NCI-H1417 (cell line): Measurements from ENCODE around the gene PROSER3.

Source experiments
- DNase-seq, 3 experiments: peaks; one replicate each; lab custom pipeline; 2025; lab: John Stamatoyannopoulos, UW

PROSER3 gene

DNA sequence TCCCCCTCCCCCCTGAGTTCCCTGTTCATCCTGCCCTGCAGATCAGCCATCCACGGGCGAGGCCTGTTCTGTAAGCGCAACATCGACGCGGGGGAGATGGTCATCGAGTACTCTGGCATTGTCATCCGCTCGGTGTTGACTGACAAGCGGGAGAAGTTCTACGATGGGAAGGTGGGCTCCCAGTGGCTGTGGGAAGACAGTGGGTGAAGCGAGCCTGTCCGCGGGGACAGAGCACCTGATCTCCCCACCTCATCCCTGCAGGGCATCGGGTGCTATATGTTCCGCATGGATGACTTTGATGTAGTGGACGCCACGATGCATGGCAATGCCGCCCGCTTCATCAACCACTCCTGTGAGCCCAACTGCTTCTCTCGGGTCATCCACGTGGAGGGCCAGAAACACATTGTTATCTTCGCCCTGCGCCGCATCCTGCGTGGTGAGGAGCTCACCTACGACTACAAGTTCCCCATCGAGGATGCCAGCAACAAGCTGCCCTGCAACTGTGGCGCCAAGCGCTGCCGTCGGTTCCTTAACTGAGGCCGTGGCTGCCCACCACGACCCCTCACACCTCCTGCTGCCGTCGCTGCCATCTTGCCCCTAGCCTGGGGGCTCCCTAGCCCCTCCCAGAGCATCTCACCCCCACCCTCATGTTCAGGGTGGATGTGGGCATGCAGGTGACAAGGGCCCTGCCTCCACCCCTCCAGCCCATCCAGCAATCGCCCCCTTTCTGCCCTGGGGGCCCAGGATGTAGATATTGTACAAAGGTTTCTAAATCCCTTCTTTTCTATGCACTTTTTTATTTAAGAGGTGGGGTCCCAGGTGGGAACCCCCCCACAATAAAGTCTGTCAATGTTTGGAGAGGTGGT lies 19.7 kb upstream of the PROSER3 start:
- DNase-seq = no peak

DNA sequence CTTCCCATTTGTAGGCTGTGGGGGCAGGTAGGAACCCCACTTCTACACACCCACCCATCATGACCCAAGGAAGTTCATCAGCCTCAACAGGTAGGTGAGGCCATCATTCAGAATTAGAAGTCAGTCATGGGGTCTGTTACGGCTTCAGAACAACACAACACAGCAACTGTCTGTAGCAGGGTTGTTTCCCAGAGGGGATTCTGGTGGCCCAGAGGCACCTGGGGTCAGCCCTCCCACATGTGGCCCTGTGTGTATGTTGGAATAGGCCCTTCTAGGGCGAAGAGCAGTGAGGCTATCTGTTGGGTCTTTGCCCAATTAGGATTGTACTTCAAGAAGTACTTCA lies 19.1 kb upstream of the PROSER3 start:
- DNase-seq = no peak

DNA sequence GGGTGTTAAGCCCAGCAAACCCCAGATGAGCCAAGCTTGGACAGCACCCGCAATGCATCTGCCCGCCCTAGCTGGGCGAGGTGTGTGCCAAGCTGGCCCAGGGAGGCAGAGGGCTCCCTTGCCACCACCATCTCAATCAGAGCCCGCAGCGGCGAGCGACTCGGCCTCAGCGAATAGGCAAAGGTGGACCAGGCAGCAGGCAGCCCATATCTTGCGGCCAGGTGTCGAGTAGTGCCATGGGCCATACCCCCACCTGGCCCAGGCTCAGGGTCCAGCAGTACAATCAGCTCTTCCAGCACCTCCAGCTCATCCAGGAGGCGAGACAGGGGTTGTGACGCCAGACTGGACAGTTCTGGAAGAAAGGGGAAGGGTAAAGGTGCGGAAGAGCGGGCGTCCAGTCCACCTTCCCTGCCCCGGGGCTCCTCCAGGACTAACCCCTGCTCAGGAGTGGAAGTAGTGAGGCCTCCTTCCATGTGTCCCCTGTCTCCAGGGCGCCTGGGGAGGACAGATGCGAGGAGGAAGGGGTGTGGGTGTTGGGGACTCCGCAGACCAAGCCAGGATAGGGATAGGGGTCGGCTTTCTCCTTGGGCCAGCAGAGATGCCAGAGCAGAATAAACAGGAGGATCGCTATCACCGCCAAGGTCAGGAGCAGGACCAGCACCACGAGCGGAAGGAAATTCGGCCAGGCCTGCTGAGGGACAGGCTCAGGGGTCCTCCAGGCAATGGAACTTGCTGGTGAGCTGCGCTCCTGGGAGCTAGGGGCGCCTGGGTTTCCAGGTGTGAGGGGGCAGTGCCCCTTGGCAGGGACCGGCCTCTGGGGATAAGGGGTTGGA lies 18.5 kb upstream of the PROSER3 start:
- DNase-seq = peak in 1 of 3 experiments; percentile 24

DNA sequence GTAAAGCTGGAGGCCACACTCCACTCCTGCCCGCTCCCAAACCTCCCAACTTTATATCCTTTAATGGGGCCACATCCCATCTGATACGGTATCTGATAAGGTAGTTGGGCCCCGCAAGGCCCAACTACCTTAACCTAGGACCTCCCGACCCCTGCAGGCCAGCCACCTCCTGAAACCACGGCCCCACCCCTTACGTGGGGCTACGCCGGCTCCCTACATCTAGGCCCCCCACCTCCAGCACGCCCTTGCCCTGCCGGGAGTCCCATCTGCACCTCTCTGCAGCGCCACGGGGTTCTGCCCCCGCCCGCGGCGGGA lies 17.9 kb upstream of the PROSER3 start:
- DNase-seq = no peak

DNA sequence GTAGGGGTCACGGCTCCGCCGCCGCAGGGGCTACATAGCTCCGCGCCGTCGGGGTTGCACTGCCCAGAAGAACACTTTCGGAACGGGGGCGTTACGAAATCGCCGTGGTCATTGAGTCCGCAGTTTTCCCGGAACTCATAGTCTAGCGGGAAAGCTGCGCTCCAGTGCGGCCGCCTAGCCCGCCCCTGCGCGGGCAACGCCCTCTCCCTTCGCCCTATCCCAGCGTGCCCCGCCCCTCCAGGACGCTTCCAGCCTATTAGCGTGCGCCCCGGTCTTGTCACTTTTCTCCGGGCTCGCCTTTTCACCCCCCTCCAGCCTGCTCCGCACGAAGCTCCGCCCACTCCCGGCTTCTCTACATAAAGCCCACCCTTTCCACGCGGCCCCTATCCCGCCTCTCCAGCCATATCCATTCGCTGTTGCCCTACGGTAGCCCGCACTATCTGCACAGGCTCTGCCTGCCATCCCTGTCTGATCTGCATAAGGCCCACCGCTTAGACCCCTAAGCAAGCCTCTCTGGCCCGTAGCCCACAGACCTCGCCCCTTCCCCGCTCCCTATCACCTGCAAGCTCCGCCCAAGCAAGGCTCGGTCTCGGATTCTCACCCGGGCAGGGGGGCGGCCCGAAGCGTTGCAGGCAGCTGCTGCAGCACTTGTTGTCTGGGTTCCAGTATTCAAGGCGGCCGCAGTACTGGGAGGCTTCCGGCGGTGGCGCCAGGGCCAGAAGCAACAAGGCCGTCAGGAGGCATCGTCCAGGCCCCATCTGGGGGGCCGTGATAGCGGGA lies 17.4 kb upstream of the PROSER3 start:
- peak; percentile 96 to 99 (median 98) for DNase-seq

DNA sequence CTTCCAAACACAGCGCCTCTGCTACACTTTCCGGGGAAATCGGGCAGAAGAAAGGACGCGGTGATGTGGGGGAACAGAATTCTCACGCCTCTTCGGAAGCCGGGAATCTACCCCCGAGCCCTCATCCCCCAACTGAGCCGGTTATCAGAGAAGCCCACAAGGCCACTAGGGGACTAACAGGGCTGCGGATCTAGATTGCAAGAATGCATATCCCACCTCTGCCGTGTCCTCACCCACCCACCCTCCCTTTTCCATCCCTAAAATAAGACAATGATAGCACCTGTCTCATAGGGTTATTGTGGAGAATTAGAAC lies 16.8 kb upstream of the PROSER3 start:
- no peak for DNase-seq

DNA sequence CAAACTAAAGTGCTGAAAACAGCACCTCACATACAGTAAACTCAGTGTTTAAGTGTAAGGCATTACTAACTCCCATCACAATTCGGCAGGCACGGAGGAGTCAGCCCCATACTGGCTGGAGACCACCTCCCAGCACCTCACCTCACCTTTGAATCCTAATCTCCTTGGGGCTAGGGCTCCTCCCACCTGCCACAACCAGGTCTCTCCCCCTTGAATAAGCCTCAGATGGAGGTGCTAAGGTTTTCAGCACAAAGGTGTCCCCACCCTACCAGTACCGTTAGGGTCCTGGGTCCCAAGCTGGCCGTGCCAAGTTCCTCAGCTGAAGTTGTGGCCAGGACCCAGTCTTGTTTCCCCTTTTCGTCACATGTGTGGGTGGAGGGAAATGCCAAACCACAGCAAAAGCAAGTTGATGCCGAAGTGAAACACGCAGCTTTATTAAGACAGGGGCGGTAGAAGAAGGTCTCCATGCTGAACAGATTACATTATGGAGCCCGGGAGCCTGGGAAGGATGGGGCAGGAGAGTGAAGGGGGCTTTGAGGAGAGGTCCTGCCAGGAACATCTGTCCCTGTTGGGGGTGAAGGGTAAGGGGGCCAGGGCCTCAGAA lies 15.8 kb upstream of the PROSER3 start, which contains the start of gene IGFLR1:
Gene IGFLR1 (minus strand): TSS at position 332 of the 604 bp plus-strand sequence. CDS start 1,272 bp downstream, outside the sequence.
- DNase-seq = no peak

DNA sequence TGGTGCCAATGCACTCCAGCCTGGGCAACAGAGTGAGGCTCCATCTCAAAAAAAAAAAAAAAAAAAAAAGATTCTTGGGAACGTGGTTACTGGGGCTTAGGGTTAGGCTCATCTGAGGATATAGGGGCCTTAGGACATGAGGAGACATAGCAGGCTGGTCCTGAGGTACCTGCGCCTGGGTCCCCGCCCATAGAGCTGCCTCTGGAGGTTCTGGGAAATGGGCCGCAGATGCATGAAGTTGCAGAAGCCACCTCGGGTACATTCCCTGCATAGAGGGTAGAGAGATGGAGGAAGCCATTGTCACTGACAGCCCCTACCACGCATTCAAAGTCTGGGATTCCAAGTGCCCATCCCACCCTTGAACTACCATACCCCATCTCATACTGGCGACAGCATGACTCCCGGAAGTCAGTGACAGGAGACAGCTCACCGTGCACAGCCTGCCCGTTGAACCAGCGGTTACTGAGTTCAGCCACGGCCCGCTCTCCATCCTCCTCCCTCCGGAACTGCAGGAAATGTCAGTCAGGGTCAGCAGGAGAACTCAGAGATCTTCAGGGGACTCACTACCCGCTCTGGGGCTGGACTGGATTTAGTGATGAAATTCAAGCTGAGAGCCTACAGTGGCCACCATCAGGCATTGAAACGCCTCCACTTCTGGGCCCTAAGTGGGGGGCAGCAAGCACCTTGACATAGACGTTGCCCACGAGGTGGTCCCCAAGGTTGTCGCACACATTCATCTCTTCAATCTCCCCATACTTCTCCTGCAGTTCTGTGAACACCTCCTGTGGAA lies 14.1 kb upstream of the PROSER3 start:
- no peak for DNase-seq

DNA sequence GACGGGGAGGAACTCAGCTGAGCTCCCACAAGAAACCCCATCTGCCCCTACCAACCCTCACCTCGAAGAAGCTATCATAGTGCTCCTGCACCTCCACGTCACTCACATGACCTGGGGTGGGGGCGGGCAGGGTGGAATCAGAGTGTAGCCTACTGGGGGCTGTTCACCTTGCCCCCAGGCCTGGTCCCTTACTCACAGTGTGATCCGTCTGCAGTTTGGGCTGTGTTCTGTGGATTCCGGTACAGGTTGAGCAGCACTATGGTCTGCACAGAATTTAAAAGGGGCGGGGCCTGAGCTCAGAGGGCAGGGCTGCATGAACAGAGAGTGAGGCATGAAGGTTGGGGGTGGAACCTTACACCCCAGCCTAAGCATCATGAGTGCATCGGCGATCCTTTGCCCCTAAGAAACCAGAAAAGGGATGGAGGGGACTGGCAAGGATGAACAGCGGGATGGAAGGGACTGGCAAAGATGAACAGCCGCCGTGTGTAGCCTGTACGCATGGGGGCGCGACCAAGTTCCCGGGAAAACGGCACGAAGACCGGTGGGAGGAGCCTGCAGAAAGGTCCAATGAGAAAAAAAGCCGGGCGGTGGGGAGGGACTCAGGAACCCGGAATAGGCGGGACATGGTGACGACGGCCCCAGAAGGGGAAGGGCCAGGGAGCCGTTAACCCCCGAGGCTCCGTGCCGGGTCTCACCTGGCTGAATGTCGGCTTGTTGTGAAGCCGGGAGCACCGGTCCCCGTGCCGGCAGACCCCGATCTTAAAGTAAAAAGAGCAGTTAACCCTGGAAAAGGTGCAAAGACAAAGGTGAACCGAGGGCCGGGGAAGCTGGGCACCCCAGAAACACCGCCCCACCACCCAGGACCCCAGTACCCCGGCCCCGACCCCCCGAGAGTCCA lies 13.3 kb upstream of the PROSER3 start:
- peak; percentile 92 to 97 (median 97) for DNase-seq

DNA sequence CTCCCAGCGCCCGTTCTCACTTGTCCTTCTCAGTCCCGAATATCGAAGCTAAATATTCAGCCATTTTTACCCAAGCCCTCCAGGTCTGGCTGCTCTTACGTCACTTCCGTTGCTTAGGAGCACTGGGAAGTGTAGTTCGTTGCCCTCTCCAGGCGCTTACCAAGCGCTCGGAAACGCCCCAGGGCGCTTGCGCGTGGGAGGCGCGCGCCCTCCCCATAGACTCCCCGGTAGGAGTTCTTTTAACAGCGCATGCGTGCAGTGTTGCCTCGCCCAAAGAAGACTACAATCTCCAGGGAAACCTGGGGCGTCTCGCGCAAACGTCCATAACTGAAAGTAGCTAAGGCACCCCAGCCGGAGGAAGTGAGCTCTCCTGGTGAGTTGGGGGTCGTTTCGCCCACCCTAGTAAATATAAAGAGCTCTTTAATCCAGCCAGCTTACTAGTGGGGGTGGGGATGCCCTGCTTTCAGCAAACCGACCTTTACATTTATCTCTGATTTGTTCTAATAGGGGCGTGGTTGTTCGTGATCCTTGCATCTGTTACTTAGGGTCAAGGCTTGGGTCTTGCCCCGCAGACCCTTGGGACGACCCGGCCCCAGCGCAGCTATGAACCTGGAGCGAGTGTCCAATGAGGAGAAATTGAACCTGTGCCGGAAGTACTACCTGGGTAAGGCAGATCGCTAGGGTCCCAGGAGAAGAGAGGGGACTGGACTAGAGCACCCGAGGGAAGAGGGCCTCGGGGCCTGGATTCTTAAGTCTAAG lies 12.5 kb upstream of the PROSER3 start, which contains the start of the genes PSENEN and U2AF1L4:
Gene PSENEN (plus strand): TSS at position 324 of the 759 bp plus-strand sequence. CDS start 280 bp downstream, at position 604.
Gene U2AF1L4 (minus strand): TSS at position 91 of the 759 bp plus-strand sequence. CDS start 27 bp downstream, at position 64.
- DNase-seq = peak; percentile 97 to 100 (median 99)

DNA sequence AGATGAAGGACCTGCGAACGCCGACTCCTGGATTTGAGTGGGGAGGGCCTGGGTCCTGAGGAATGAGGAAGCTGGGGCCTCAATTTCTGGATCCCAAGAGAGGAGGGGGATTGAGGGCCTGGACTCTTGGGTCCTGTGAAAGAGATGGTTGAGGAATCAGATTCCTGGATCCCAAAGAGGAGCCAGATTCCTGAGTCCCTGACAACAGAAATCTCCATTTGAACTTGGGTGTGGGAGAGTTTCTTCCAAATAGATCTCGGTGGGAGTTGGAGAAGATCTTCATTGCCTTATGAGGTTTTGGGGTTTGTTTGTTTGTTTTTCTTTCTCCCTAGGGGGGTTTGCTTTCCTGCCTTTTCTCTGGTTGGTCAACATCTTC lies 11.9 kb upstream of the PROSER3 start:
- DNase-seq = no peak

DNA sequence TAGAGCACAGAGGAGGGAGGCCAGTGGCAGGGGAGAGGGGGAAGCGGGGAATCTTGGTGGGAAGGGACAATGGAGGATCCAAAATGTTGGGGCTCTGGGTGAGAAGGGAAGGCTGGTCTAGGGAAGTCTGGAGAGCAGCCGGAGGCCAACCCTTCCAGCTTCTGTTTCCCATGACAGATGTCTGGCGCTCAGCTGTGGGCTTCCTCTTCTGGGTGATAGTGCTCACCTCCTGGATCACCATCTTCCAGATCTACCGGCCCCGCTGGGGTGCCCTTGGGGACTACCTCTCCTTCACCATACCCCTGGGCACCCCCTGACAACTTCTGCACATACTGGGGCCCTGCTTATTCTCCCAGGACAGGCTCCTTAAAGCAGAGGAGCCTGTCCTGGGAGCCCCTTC lies 11.4 kb upstream of the PROSER3 start:
- DNase-seq = no peak

DNA sequence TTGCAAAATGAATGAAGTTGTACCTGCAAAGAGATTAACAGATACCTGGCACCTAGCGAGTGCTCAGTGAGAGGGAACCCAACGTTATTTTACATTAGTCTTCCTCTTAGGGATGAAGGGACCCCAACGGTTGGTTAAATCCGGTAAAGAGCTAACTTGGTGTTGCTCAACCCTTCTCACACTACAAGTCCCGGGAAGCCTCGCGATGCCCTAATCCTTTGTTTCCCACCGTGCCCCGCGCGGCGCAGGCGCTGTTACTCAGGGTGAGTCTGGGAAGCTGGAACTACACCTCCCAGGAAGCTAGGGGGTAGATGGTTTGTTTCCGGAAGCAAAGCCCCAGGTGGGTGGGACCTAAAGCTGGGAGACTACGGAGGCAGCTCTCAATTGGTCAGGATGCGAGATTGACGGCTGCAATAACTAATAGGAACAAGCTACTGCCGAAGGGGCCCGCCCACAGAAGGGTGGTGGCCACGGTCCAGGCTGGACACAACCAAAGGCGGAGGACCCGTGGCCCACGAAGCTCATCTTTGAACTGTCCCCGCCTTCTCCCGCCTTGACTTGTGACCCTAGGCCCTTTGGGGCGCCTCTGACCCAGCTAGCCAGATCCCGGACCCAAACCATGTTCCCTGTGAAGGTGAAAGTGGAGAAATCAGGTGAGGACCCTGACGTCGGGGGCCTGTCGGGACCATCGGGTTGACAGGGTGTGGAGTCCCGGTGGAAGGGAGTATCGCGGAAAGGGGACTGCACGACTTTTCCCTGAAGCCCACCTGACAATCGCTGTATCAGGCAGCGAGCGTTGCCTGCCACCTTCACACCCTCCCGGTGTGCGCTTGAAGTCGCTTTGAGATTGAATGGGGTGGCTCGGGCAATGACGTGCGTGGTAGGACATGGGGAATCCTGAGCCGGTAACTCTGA lies 9.6 kb upstream of the PROSER3 start, which contains the start of gene LIN37:
Gene LIN37 (plus strand): TSS at position 471 of the 915 bp plus-strand sequence. CDS start 149 bp downstream, at position 620.
- peak; percentile 99 to 100 (median 99) for DNase-seq

DNA sequence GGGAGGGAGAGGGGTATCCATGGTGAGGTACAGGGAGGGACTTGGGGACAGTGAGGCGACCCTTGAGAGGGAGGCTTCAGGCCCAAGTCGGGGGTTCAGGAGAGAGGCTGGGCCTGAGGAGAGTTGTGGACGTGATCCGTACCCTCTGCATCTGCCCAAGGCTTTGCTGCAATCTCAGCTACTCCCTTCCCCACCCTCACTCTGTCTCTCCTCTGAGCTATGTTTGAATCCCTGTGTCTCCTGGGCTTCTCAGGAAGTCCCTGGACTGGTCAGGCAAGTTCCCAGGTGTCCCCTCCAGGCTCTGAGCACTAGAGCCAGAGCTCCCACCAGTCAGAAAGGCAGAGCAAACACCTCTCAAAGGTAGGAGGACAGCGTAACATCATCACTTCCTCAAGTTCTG lies 7.8 kb upstream of the PROSER3 start:
- no peak for DNase-seq

DNA sequence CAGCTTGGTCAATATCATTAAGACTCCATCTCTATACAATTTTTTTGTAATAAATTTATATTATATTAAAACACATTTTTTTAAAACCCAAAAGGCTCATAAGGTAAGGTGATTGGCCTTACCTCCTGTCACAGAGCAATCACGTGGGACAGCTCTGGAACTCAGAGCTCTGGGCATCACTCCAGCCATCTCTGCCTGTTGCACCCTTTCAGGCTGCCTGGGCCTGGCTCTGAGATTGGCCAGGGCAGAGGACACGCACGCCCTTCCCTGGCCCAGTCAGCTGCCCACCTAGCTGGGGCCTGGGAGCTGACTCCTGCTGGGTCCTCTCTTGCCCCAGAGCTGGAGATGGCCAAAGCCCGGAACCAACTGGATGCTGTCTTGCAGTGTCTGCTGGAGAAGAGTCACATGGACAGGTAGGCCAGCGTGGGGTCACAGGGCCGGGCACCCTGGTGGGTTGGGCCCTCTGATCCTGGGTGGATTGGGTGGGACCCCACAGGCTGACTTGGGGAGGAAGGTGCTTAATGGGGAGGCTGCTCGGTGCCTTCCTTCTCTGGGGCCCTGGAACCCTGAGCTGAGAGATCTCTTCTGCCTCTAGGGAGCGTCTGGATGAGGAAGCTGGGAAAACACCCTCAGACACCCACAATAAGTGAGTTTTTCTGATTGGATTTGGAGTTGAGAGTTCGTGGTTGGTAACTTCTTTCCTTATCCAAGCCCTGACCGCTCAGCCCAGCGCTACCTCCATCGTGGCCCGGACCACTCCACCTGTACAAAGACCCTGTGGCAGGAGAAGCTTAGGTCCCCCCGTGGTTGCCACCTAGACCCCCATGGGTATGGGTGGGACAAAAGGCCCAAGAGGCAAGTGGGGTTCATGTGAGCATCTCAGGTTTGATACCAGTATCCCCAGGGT lies 5.9 kb upstream of the PROSER3 start:
- no peak for DNase-seq

DNA sequence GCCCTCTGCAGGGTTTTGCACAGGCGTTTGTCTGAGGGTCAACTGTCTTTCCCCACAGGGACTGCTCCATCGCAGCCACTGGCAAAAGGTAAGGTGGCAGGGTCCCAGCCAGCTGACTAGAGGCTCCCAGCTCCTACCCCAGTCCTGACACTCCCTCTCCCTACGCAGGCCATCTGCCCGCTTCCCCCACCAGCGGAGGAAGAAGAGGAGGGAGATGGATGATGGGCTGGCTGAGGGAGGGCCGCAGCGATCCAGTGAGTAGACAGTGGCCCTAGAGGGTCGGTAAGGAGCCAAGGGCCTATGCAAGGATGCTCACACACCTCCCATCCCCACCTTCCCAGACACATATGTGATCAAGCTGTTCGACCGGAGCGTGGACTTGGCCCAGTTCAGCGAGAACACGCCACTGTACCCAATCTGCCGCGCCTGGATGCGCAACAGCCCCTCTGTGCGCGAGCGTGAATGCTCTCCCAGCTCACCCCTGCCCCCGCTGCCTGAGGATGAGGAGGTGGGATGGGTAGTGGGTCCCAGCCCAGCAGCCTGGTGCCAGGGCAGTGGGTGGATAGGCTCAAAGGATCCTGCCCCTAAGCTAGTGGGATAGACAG lies 5.1 kb upstream of the PROSER3 start:
- DNase-seq = no peak
